Stimulated activated naive CD8-positive, alpha-beta T cell treated with anti-CD3 and anti-CD28 coated beads, Interleukin-15, Interleukin-2, amounts not matched to agents 100 ng/mL and 50 ng/mL, for 24 hours (primary cell): Measurements from ENCODE around the gene SH3PXD2A.

ENCODE experiments used
- H3K27ac Mint-ChIP-seq: one replicate; pipeline ENCODE4 v1.8.0; 2021; ENCODE audit warnings: mild to moderate bottlenecking, mixed read lengths
- H3K27me3 Mint-ChIP-seq: one replicate; pipeline ENCODE4 v1.8.0; 2021; ENCODE audit warnings: mixed read lengths
- H3K36me3 Mint-ChIP-seq: one replicate; pipeline ENCODE4 v1.8.0; 2021; ENCODE audit warnings: low read depth, mixed read lengths
- H3K4me1 Mint-ChIP-seq: one replicate; pipeline ENCODE4 v1.8.0; 2021; ENCODE audit warnings: low read depth, mixed read lengths
- H3K4me3 Mint-ChIP-seq: one replicate; pipeline ENCODE4 v1.8.0; 2021; ENCODE audit warnings: mild to moderate bottlenecking, mixed read lengths
- H3K9me3 Mint-ChIP-seq: one replicate; pipeline ENCODE4 v1.8.0; 2021; ENCODE audit warnings: mixed read lengths

Gene SH3PXD2A

GRCh38 chr10:103554488-103555324 is 300.7 kb downstream of the SH3PXD2A start:
- no peaks in the 10 kb centered on the region for H3K36me3 Mint-ChIP-seq
- no peaks in the 10 kb centered on the region for H3K9me3 Mint-ChIP-seq

GRCh38 chr10:103553743-103554487 is 301.5 kb downstream of the SH3PXD2A start:
- no peaks in the 10 kb centered on the region for H3K9me3 Mint-ChIP-seq
- no peak overlapping the region for H3K27ac Mint-ChIP-seq
- H3K4me1 Mint-ChIP-seq = peaks cover 23% of the 10 kb centered on the region
- H3K4me3 Mint-ChIP-seq = no peak overlapping the region
- no peaks in the 10 kb centered on the region for H3K36me3 Mint-ChIP-seq
- H3K27me3 Mint-ChIP-seq = peaks cover 28% of the 10 kb centered on the region

More at GRCh38 chr10:103554488-103555324, 300.7 kb downstream of the SH3PXD2A start:
- Mint-ChIP-seq H3K27me3 (peaks cover 28% of the 10 kb centered on the region), H3K4me1 (peaks cover 23% of the 10 kb centered on the region), H3K27ac (no peak overlapping the region), H3K4me3 (peak overlapping the region; percentile 52)

GRCh38 chr10:103552856-103553742 is 302.3 kb downstream of the SH3PXD2A start:
- H3K27me3 Mint-ChIP-seq = peaks cover 20% of the 10 kb centered on the region
- H3K36me3 Mint-ChIP-seq = no peaks in the 10 kb centered on the region
- H3K27ac Mint-ChIP-seq = no peak overlapping the region
- H3K4me1 Mint-ChIP-seq = peaks cover 23% of the 10 kb centered on the region
- H3K4me3 Mint-ChIP-seq = no peak overlapping the region
- no peaks in the 10 kb centered on the region for H3K9me3 Mint-ChIP-seq

- Mint-ChIP-seq H3K27me3 (peaks cover 17% of the 10 kb centered on the region), H3K4me3 (no peak overlapping the region), H3K4me1 (peaks cover 23% of the 10 kb centered on the region), H3K27ac (no peak overlapping the region), H3K36me3 (no peaks in the 10 kb centered on the region), H3K9me3 (no peaks in the 10 kb centered on the region)
Observed at GRCh38 chr10:103551619-103552602, 303.5 kb downstream of the SH3PXD2A start.

- Mint-ChIP-seq H3K27me3 (peaks cover 17% of the 10 kb centered on the region), H3K4me3 (no peak overlapping the region), H3K4me1 (peaks cover 14% of the 10 kb centered on the region), H3K27ac (no peak overlapping the region), H3K36me3 (no peaks in the 10 kb centered on the region), H3K9me3 (no peaks in the 10 kb centered on the region)
Observed at GRCh38 chr10:103550229-103550628, 305.1 kb downstream of the SH3PXD2A start.

GRCh38 chr10:103549349-103549685 is 306.1 kb downstream of the SH3PXD2A start:
- H3K36me3 Mint-ChIP-seq = no peaks in the 10 kb centered on the region
- peaks cover 8% of the 10 kb centered on the region for H3K4me1 Mint-ChIP-seq
- H3K27ac Mint-ChIP-seq = no peak overlapping the region
- peaks cover 12% of the 10 kb centered on the region for H3K27me3 Mint-ChIP-seq
- no peak overlapping the region for H3K4me3 Mint-ChIP-seq
- H3K9me3 Mint-ChIP-seq = no peaks in the 10 kb centered on the region

- no peaks in the 10 kb centered on the region for H3K36me3 Mint-ChIP-seq
- H3K27ac Mint-ChIP-seq = no peak overlapping the region
- H3K4me3 Mint-ChIP-seq = no peak overlapping the region
- no peaks in the 10 kb centered on the region for H3K9me3 Mint-ChIP-seq
- H3K4me1 Mint-ChIP-seq = peaks cover 2% of the 10 kb centered on the region
- peaks cover 8% of the 10 kb centered on the region for H3K27me3 Mint-ChIP-seq
Observed at GRCh38 chr10:103548581-103549348, 306.6 kb downstream of the SH3PXD2A start.

- no peaks in the 10 kb centered on the region for H3K36me3 Mint-ChIP-seq
- H3K27me3 Mint-ChIP-seq = peaks cover 11% of the 10 kb centered on the region
- peaks cover 6% of the 10 kb centered on the region for H3K4me1 Mint-ChIP-seq
- H3K9me3 Mint-ChIP-seq = no peaks in the 10 kb centered on the region
- no peak overlapping the region for H3K27ac Mint-ChIP-seq
- H3K4me3 Mint-ChIP-seq = no peak overlapping the region
Observed at GRCh38 chr10:103548006-103548405, 307.4 kb downstream of the SH3PXD2A start.

- no peaks in the 10 kb centered on the region for H3K36me3 Mint-ChIP-seq
- peaks cover 6% of the 10 kb centered on the region for H3K27me3 Mint-ChIP-seq
- no peak overlapping the region for H3K27ac Mint-ChIP-seq
- H3K4me1 Mint-ChIP-seq = peaks cover 11% of the 10 kb centered on the region
- H3K4me3 Mint-ChIP-seq = no peak overlapping the region
- no peaks in the 10 kb centered on the region for H3K9me3 Mint-ChIP-seq
Observed at GRCh38 chr10:103547391-103547946, 307.9 kb downstream of the SH3PXD2A start.

- H3K27ac Mint-ChIP-seq = no peak overlapping the region
Observed at GRCh38 chr10:103546401-103546800, 309.0 kb downstream of the SH3PXD2A start.

GRCh38 chr10:103545771-103546281 is 309.6 kb downstream of the SH3PXD2A start:
- peaks cover 9% of the 10 kb centered on the region for H3K27me3 Mint-ChIP-seq
- H3K36me3 Mint-ChIP-seq = no peaks in the 10 kb centered on the region
- H3K4me1 Mint-ChIP-seq = peaks cover 14% of the 10 kb centered on the region
- no peak overlapping the region for H3K27ac Mint-ChIP-seq
- H3K4me3 Mint-ChIP-seq = no peak overlapping the region
- H3K9me3 Mint-ChIP-seq = no peaks in the 10 kb centered on the region

More at GRCh38 chr10:103546401-103546800, 309.0 kb downstream of the SH3PXD2A start:
- Mint-ChIP-seq H3K4me1 (peaks cover 14% of the 10 kb centered on the region), H3K36me3 (no peaks in the 10 kb centered on the region), H3K27me3 (peaks cover 4% of the 10 kb centered on the region), H3K9me3 (no peaks in the 10 kb centered on the region), H3K4me3 (no peak overlapping the region)

GRCh38 chr10:103545366-103545765 is 310.0 kb downstream of the SH3PXD2A start:
- H3K36me3 Mint-ChIP-seq = no peaks in the 10 kb centered on the region
- H3K27me3 Mint-ChIP-seq = peaks cover 12% of the 10 kb centered on the region
- H3K9me3 Mint-ChIP-seq = no peaks in the 10 kb centered on the region
- no peak overlapping the region for H3K27ac Mint-ChIP-seq
- peaks cover 14% of the 10 kb centered on the region for H3K4me1 Mint-ChIP-seq
- H3K4me3 Mint-ChIP-seq = no peak overlapping the region
